M059J (cell line): Measurements from ENCODE around the gene TXNDC5. TPM values are rescaled to one million over a fixed set of nuclear protein-coding genes. Genes with fewer than 3 reads are reported as not detected.
"Not testable (repeated sequence)": the region's sequence is repeated elsewhere in the genome, so short reads cannot be mapped to it uniquely, and the experiment has no call there.

Experiments used
- DNase-seq: peaks from one replicate; pipeline ENCODE4 v3.0.0-alpha.2; 2012; ENCODE audit warnings: low read depth
- total RNA-seq: library from RNA; depleted of rRNA; stranded (reverse); fragments of >200 nt; shearing (Covaris generic); gene quantifications from 2 replicates; pipeline ENCODE4 v1.2.3, GENCODE V29; 2014

TXNDC5 gene
- total RNA-seq, 1 experiment from 2014 or later: 601 TPM

DNA sequence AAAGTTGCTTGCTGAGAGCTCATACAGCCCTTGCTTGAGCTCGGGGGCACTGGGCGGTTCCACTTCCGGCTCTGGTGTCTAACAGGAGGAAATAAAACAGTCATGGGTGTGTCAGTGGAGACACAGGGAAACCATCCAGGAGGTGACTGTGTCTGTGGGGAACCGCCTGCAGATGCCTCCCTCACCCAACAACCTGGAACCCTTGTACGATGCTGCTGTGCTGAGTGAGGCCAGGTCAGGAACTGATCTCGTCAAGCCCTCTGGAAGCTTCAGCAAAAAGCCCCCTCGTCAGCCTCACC, 15.5 kb downstream of the TXNDC5 start:
- DNase-seq: no peak

GRCh38 chr6:7894262-7895124, 16.1 kb downstream of the TXNDC5 start:
- no peak for DNase-seq

GRCh38 chr6:7893342-7893741, 17.2 kb downstream of the TXNDC5 start:
- no peak for DNase-seq

GRCh38 chr6:7892367-7892766, 18.2 kb downstream of the TXNDC5 start:
- DNase-seq: not testable (repeated sequence)

- DNase-seq: no peak
Measured at GRCh38 chr6:7891078-7891872, 19.3 kb downstream of the TXNDC5 start.

- no peak for DNase-seq
Measured at GRCh38 chr6:7888587-7889357, 21.8 kb downstream of the TXNDC5 start.

DNA sequence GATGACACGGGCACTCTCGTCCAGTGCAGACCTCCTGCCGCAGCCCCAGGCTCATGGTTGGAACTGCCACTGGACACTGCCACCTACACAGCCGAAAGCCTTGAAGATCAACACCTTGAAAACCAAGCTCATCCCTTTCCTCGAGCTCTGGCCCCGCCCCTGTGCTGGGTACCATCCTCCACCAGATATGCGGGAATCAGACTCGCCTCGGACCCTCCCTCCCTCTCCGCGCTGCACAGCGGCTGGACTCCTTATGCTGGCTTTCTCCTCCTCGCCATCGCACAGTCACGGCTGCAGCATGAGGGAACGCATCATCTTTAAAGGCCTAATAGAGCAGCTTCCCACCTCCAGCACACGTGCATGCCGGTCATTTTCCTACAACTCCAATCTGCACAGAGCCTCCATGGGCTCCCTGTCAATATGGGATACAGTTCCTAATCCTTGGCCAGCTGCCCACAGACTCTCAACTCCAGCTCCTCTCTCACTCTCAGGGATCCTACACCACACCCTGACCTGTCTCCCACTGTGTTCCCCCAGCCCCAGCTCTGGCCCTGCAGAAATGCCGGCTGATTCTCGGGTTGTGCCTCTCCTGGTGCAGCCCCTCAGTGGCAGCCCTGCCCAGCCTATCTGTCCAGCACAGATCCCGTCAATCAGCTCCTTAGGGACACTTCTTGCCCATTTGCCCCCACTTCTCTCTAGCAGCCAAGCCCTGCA, 23.2 kb downstream of the TXNDC5 start:
- DNase-seq: no peak

DNA sequence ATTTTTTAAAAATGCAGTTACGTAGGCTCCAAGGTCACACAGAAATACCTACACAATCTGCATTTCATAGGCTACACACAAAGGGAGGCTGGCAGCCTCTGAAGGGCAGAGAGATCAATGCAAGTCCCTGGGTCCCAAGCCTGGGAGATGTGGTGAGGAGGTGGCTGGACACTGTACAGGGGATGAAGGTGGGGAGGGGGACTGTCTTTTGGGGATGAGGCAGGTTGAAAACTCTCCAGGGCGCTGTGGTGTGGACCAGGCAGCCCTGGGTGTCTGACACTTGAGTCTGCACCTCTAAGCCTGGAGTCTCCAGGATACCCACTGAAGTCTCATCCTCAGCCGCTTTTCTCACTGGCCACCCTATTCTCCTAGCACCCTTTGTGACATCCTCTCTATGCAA, 24.5 kb downstream of the TXNDC5 start:
- no peak for DNase-seq

- no peak for DNase-seq
Measured at GRCh38 chr6:7883381-7883780, 27.2 kb downstream of the TXNDC5 start.

GRCh38 chr6:7882505-7883257, 27.9 kb downstream of the TXNDC5 start:
- no peak for DNase-seq

DNA sequence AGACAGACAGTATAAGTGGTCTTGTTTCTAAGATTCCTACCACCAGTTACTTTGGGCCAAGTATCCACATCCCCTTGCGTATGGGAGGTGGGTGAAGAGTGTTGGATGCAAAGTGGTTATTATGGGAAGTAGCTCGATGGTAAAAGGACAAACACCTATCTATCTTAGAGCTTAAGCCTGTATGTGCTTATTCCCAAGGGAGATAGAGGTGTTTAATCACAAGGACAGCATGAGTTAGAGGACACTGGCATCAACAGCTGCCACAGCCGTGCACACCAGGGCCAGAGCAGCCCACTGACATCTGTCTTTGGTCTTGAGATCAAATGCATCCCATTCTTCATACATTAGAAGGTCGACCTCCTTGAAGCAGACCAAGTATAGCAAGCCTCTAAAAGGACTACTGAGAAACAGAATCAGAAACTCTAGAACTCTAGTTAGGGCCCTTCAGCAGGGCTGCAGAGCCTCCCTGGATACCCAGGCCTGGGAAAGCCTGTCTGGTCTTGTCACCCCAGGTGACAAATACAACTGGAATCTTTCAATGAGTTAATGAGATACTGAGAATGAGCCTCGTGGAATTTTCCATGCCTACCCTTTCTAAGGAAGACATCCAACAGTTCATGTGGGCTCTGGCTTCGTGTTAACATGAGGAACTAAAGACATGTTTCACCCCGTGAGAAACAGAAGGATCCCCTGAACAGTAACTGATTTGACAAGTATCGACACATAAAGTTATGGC, 28.7 kb downstream of the TXNDC5 start:
- DNase-seq: no peak

DNA sequence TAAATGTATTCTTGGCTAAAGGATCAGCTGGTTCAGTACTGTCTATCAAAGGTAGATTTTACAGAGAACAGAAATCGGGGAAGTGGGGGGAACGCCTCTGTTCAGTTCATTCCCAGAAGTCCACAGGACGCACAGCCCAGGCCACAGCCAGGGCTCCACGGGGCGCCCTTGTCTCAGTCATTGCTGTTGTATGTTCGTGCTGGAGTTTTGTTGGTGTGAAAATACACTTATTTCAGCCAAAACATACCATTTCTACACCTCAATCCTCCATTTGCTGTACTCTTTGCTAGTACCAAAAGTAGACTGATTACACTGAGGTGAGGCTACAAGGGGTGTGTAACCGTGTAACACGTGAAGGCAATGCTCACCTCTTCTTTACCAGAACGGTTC, 29.9 kb downstream of the TXNDC5 start:
- DNase-seq: no peak

DNA sequence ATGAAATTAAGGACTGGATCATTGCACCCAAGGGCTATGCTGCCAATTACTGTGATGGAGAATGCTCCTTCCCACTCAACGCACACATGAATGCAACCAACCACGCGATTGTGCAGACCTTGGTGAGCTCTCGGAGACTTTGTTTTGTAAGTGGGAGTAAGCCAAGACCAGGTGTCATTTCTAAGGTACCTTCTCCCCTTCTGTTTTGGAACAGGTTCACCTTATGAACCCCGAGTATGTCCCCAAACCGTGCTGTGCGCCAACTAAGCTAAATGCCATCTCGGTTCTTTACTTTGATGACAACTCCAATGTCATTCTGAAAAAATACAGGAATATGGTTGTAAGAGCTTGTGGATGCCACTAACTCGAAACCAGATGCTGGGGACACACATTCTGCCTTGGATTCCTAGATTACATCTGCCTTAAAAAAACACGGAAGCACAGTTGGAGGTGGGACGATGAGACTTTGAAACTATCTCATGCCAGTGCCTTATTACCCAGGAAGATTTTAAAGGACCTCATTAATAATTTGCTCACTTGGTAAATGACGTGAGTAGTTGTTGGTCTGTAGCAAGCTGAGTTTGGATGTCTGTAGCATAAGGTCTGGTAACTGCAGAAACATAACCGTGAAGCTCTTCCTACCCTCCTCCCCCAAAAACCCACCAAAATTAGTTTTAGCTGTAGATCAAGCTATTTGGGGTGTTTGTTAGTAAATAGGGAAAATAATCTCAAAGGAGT, 30.4 kb downstream of the TXNDC5 start:
- no peak for DNase-seq

- no peak for DNase-seq
Measured at GRCh38 chr6:7879579-7879978, 31.0 kb downstream of the TXNDC5 start.

- no peak for DNase-seq
Measured at GRCh38 chr6:7879043-7879442, 31.5 kb downstream of the TXNDC5 start.

GRCh38 chr6:7878401-7878964, 32.1 kb downstream of the TXNDC5 start:
- no peak for DNase-seq

GRCh38 chr6:7868926-7869325, 41.7 kb downstream of the TXNDC5 start:
- no peak for DNase-seq

GRCh38 chr6:7866526-7866925, 44.1 kb downstream of the TXNDC5 start:
- DNase-seq: no peak

DNA sequence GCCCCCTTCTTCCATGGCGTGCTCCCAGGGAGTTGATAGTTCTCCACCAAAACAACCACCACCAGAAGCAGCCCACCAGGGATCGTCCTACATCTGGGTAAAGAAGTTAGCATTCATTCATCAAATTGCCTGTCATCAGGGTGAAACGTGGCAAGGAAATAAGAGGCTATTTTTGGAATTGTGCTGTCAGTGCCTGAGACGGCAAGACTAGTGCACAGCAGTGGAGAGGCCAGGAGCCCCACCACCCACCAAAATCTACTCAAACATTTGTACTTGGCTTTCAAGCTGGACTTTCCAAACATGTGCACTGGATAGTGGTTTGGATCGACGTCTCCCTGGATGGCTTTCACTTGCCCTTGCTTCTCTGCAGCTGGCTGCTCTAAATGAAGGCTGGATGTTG, 44.8 kb downstream of the TXNDC5 start:
- DNase-seq: no peak
